ENCODE measurements around the gene CLEC20A.

Gene CLEC20A

GRCh38 chr1:178465011-178465410 lies 31.8 kb downstream of the CLEC20A start:
- DNase-seq = no peak

- no peak for DNase-seq
These were observed 32.2 kb downstream of the CLEC20A start for GRCh38 chr1:178464566-178464965.

GRCh38 chr1:178464141-178464540 lies 32.6 kb downstream of the CLEC20A start:
- no peak for DNase-seq

GRCh38 chr1:178461701-178462100 lies 35.1 kb downstream of the CLEC20A start:
- DNase-seq = no peak

- DNase-seq = no peak
These were observed 35.7 kb downstream of the CLEC20A start for GRCh38 chr1:178461104-178461503.

GRCh38 chr1:178458203-178458602 lies 38.6 kb downstream of the CLEC20A start:
- no peak for DNase-seq

- DNase-seq = no peak
These were observed 39.1 kb downstream of the CLEC20A start for GRCh38 chr1:178457651-178458050.

GRCh38 chr1:178456472-178456871 lies 40.3 kb downstream of the CLEC20A start:
- no peak for DNase-seq

GRCh38 chr1:178452013-178452412 lies 44.8 kb downstream of the CLEC20A start:
- no peak for DNase-seq

- no peak for DNase-seq
These were observed 45.2 kb downstream of the CLEC20A start for GRCh38 chr1:178451529-178451928.

GRCh38 chr1:178450871-178451270 lies 45.9 kb downstream of the CLEC20A start:
- no peak for DNase-seq

GRCh38 chr1:178442925-178443324 lies 53.8 kb downstream of the CLEC20A start:
- no peak for DNase-seq

- no peak for DNase-seq
These were observed 58.3 kb downstream of the CLEC20A start for GRCh38 chr1:178438432-178438831.

- DNase-seq = no peak
These were observed 59.9 kb downstream of the CLEC20A start for GRCh38 chr1:178436899-178437298.

- DNase-seq = no peak
These were observed 61.8 kb downstream of the CLEC20A start for GRCh38 chr1:178434899-178435435.

- no peak for DNase-seq
These were observed 62.4 kb downstream of the CLEC20A start for GRCh38 chr1:178434360-178434759.

Measured in NCI-H774 (cell line).